ENCODE measurements around the gene MRPL50. TPM values are rescaled to one million over a fixed set of nuclear protein-coding genes. Genes with fewer than 3 reads are reported as not detected.

Gene MRPL50
- total and polyA plus RNA-seq, 8 donors = 10.2 to 24.6 (median 21.5) TPM

DNA sequence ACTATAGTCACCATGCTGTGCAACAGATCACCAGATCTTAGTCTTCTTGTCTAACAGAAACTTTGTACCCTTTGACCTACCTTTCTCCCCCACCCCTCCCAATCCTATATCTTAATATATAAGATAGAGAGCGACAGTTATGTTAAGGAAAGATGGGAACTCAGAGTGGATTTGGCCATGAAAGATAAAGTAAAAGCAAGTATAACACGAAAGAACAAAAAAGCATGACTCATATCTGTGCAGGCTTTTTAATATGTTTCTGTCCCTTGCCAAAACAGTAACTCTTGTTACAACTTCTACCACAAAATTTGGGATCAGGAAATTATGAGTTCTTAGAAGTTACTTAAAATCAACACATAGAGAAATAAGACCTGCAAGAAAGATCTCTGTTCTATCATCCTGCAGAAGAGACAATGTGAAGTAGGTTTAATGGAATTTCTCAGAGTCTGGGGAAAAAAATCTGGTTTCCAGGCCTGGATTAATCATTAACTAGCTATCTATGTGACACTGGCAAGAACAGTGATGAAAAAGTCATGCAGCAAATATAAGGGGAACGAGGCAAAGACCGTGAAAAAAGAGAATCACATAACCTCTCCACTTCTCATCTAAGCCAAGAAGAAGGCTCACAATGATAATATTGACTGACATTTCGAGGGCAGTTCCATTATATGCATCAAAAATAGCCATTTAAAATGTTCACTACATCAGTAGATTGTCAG lies 32.2 kb downstream of the MRPL50 start:
- no peak overlapping the region for H3K27ac ChIP-seq
- intact Hi-C loops (cut with DNase I) = no loop called here
- H3K4me1 ChIP-seq = no peaks in the 10 kb centered on the region

DNA sequence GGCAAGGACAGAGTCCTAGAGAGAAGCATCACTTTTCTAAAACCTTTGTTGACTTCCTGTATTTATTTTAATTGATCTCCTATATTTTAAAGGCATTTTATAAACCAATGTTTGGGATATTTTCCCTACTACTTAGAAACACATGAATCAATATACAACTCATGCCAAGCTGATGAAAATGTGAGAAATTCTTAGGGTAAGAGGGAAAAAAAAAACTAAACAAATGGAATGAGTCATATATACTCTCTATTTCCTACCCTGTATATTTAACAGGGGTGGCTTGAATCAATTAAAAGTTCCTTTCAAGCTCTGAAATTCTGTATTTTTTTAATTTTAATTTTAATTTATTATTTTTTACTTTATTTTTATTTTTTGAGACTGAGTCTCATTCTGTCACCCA lies 33.2 kb downstream of the MRPL50 start:
- TF ChIP-seq, protein P1, sequence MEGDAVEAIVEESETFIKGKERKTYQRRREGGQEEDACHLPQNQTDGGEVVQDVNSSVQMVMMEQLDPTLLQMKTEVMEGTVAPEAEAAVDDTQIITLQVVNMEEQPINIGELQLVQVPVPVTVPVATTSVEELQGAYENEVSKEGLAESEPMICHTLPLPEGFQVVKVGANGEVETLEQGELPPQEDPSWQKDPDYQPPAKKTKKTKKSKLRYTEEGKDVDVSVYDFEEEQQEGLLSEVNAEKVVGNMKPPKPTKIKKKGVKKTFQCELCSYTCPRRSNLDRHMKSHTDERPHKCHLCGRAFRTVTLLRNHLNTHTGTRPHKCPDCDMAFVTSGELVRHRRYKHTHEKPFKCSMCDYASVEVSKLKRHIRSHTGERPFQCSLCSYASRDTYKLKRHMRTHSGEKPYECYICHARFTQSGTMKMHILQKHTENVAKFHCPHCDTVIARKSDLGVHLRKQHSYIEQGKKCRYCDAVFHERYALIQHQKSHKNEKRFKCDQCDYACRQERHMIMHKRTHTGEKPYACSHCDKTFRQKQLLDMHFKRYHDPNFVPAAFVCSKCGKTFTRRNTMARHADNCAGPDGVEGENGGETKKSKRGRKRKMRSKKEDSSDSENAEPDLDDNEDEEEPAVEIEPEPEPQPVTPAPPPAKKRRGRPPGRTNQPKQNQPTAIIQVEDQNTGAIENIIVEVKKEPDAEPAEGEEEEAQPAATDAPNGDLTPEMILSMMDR (IDR thresholded peaks at IDR 0.05) = no peak
- no peak overlapping the region for H3K4me3 ChIP-seq
- H3K36me3 ChIP-seq = no peaks in the 10 kb centered on the region
- DNase-seq (no peak), ATAC-seq (no peak)
- no peaks in the 10 kb centered on the region for H3K4me1 ChIP-seq
- intact Hi-C loops (cut with DNase I) = no loop called here
- H3K27me3 ChIP-seq = no peaks in the 10 kb centered on the region
- no peaks in the 10 kb centered on the region for H3K9me3 ChIP-seq
- H3K27ac ChIP-seq = no peak overlapping the region

More for the DNA sequence above, 32.2 kb downstream of the MRPL50 start:
- no peaks in the 10 kb centered on the region for H3K27me3 ChIP-seq
- no peaks in the 10 kb centered on the region for H3K36me3 ChIP-seq
- TF ChIP-seq, protein P1 (IDR thresholded peaks at IDR 0.05) = no peak
- DNase-seq (no peak), ATAC-seq (no peak)
- no peaks in the 10 kb centered on the region for H3K9me3 ChIP-seq
- H3K4me3 ChIP-seq = no peak overlapping the region

DNA sequence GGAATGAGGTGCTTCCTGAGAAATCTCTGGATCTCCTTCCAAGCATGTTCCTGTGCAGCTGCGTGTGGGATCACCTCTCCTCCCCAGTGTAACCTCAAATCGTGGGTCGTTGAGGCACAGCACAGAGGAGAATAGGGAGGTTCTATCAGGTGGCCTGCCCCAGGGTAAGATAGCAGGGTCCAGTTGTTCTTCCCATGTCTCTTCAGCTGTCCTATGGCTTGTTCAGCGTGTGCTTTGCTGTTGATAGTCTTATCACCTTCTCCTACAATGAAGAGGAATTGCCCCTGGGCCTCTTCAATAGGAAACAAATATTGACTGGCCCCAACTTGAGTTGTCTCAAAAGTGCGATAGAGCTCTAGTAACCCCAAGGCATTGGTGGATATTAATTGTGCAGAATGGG lies 36.0 kb downstream of the MRPL50 start:
- Histone ChIP-seq H3K36me3 (no peaks in the 10 kb centered on the region), H3K4me3 (no peak overlapping the region), H3K9me3 (no peaks in the 10 kb centered on the region), H3K27me3 (no peaks in the 10 kb centered on the region), H3K27ac (no peak overlapping the region), H3K4me1 (no peaks in the 10 kb centered on the region)
- ATAC-seq (no peak), DNase-seq (no peak)
- TF ChIP-seq, protein P1 (IDR thresholded peaks at IDR 0.05) = no peak
- intact Hi-C loops (cut with DNase I) = no loop called here

DNA sequence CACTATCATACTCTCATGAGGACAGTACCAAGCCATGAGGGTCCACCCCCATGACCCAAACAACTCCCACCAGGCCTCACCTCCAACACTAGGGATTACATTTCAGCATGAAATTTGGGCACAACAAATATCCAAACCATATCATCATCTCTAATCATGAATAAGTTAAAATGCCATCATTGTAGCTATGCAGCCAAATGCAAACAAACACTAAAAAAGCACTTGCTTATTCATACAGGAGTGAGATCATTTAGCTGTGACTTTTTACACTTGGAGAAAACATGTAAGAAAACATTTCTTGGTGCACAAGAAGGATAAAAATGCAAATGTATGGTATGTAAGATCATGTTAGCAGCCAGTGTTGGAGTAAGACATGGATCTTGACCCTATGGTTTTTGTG lies 37.8 kb downstream of the MRPL50 start:
- intact Hi-C loops (cut with DNase I) = no loop called here
- ATAC-seq = no peak

DNA sequence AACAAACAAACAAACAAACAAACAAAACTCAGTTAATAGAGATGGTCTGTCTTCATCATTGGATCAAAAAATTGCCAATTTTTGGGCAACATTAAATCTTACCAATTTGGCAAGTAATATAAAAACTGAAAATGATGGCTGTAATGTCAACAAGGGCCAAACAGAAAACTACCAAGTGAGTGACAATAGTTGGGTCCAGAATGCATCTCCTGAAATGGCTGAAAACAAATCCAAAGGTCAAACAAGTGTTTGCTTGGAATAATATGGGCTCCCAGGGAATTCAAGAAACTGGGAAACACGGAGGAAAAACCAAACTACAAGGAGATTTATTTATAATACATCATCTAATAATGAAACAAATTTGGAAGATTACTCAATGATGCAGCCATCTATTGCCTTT lies 38.7 kb downstream of the MRPL50 start:
- H3K4me3 ChIP-seq = no peak overlapping the region
- TF ChIP-seq, protein P1 (IDR thresholded peaks at IDR 0.05) = no peak
- H3K4me1 ChIP-seq = no peaks in the 10 kb centered on the region
- no peak overlapping the region for H3K27ac ChIP-seq
- no peaks in the 10 kb centered on the region for H3K36me3 ChIP-seq
- H3K9me3 ChIP-seq = no peaks in the 10 kb centered on the region
- intact Hi-C loops (cut with DNase I) = no loop called here
- ATAC-seq (no peak), DNase-seq (no peak)
- no peaks in the 10 kb centered on the region for H3K27me3 ChIP-seq

More for the DNA sequence above, 37.8 kb downstream of the MRPL50 start:
- no peaks in the 10 kb centered on the region for H3K27me3 ChIP-seq
- H3K4me1 ChIP-seq = no peaks in the 10 kb centered on the region
- H3K4me3 ChIP-seq = no peak overlapping the region
- TF ChIP-seq, protein P1 (IDR thresholded peaks at IDR 0.05) = no peak
- no peaks in the 10 kb centered on the region for H3K9me3 ChIP-seq
- no peaks in the 10 kb centered on the region for H3K36me3 ChIP-seq
- DNase-seq = no peak
- no peak overlapping the region for H3K27ac ChIP-seq
